Measurements from ENCODE around the gene RALGAPB.

GRCh38 chr20:38466983-38467382 lies 5.7 kb upstream of the RALGAPB start:
- TF ChIP-seq CTCF (IDR thresholded peaks at IDR 0.05) (no peak), POLR2A (IDR thresholded peaks at IDR 0.05) (no peak)

All from heart left ventricle (tissue), 13 donors.